Measurements from ENCODE around the gene RFX5.

The RFX5 gene

DNA sequence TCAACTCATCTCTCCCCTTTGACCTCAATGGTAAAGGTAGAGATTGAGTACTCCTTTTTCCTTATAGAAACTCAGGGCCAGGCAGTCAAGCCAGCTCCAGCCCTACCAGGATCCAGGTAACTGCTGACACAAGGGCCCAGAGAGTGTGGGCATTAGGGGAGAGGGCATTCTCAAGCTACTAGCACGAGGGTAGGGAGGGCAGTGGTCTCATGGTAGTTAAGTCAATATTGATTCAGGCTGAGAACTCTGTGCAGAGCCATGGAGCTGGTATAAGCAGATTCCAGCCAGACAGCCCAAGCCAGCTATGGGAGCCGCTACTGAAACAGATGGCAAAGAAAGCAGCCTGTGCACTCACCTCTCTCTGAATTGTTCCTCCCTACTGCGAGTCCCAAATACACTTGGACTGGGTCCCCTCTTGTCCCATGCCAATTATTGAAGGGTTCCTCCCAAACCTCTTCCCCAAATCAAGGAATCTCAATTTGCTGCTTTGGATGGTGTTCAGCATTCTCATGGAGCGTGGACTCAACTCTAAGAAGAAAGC lies 22.6 kb downstream of the RFX5 start:
- Histone ChIP-seq H3F3A (ENCODE audit: insufficient read depth) (peaks cover 7% of the 10 kb centered on the region; the same call in 1 of the 2 replicates), H3K9ac (ENCODE audit: low read length) (no peak overlapping the region), H3K36me3 (ENCODE audit: low read length) (no peaks in the 10 kb centered on the region), H3K9me2 (replicated peaks; ENCODE audit: insufficient read depth, low read length) (no peaks in the 10 kb centered on the region), H3K79me2 (ENCODE audit: insufficient read depth, low read length) (peaks cover 7% of the 10 kb centered on the region; the same call in 1 of the 2 replicates), H3K9me3 (ENCODE audit: insufficient read depth, low read length) (no peaks in the 10 kb centered on the region), H4K20me1 (ENCODE audit: low read depth, low read length) (no peaks in the 10 kb centered on the region), H3K4me3 (ENCODE audit: insufficient read depth, low read length, poor library complexity, severe bottlenecking) (no peak overlapping the region), H2AFZ (ENCODE audit: low read depth, low read length, severe bottlenecking) (no peak overlapping the region), H3K27me3 (ENCODE audit: low read length) (no peaks in the 10 kb centered on the region), H3K4me2 (ENCODE audit: low read depth, low read length, poor library complexity, severe bottlenecking) (no peak overlapping the region), H3K27ac (ENCODE audit: low read depth, low read length) (no peak overlapping the region)
- TF ChIP-seq, protein P1, sequence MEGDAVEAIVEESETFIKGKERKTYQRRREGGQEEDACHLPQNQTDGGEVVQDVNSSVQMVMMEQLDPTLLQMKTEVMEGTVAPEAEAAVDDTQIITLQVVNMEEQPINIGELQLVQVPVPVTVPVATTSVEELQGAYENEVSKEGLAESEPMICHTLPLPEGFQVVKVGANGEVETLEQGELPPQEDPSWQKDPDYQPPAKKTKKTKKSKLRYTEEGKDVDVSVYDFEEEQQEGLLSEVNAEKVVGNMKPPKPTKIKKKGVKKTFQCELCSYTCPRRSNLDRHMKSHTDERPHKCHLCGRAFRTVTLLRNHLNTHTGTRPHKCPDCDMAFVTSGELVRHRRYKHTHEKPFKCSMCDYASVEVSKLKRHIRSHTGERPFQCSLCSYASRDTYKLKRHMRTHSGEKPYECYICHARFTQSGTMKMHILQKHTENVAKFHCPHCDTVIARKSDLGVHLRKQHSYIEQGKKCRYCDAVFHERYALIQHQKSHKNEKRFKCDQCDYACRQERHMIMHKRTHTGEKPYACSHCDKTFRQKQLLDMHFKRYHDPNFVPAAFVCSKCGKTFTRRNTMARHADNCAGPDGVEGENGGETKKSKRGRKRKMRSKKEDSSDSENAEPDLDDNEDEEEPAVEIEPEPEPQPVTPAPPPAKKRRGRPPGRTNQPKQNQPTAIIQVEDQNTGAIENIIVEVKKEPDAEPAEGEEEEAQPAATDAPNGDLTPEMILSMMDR (IDR thresholded peaks at IDR 0.05; ENCODE audit: insufficient read depth, low read length, poor library complexity, severe bottlenecking), result no peak
- TF ChIP-seq EZH2phosphoT487 (conservative IDR thresholded peaks at IDR 0.05; ENCODE audit: low read length), result no peak

DNA sequence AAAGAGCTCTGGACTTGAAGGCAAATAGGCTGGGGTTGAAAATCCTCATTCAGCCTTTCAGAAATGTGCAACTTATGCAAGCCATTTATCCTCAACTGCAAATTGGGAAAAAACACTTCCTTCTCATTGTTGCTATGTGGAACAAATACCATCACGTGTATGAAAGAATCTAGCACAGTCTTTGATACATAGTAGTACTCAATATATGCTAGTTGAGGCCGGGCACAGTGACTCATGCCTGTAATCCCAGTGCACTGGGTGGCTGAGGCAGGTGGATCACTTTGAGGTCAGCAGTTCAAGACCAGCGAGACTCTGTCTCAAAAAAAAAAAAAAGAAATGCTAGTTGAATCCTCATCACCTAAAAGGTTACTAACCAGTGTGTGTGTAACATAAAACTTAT lies 28.1 kb downstream of the RFX5 start:
- Histone ChIP-seq H3K27ac (ENCODE audit: low read depth, low read length) (no peak overlapping the region), H3K4me3 (ENCODE audit: insufficient read depth, low read length, poor library complexity, severe bottlenecking) (no peak overlapping the region), H3K4me2 (ENCODE audit: low read depth, low read length, poor library complexity, severe bottlenecking) (no peak overlapping the region), H4K20me1 (ENCODE audit: low read depth, low read length) (no peaks in the 10 kb centered on the region), H3K36me3 (ENCODE audit: low read length) (no peaks in the 10 kb centered on the region), H3K79me2 (ENCODE audit: insufficient read depth, low read length) (no peaks in the 10 kb centered on the region), H2AFZ (ENCODE audit: low read depth, low read length, severe bottlenecking) (no peak overlapping the region), H3K9me2 (replicated peaks; ENCODE audit: insufficient read depth, low read length) (no peaks in the 10 kb centered on the region), H3K27me3 (ENCODE audit: low read length) (no peaks in the 10 kb centered on the region), H3F3A (ENCODE audit: insufficient read depth) (no peaks in the 10 kb centered on the region), H3K9me3 (ENCODE audit: insufficient read depth, low read length) (no peaks in the 10 kb centered on the region), H3K9ac (ENCODE audit: low read length) (no peak overlapping the region)
- TF ChIP-seq, protein P1 (IDR thresholded peaks at IDR 0.05; ENCODE audit: insufficient read depth, low read length, poor library complexity, severe bottlenecking), result no peak
- no peak for TF ChIP-seq EZH2phosphoT487 (conservative IDR thresholded peaks at IDR 0.05; ENCODE audit: low read length)

DNA sequence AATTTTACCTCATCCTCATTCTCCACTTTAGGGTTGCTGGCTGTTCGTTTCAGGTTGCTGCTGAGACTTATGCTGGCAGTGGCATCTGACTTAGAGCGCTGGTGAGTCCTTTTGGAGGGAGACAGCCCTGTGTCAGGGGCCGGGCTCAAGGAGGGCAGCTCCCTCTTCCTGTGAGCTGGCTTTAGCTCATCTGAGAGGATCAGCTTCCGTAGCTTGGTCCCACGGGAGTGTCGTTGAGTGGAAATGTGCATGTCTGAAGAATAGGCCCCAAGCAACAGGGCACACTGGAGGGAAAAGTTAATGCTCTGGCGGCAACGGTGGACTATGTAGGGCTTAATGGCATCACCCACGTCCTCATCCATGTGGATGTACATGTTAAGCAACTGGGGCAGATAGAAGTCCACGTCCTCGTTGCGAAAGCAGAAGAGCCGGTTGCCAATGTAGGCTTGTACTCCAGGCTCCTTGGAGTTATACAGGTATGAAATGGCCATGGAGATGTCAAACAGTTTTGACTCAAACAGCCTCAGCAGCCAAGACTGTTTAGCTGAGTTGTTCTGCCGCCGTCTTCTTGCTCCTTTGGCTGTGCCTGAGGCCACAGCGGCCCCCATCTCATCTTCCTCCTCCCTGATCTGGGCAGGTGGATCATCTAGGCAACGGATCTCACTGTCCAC lies 31.4 kb downstream of the RFX5 start:
- Histone ChIP-seq H3F3A (ENCODE audit: insufficient read depth) (no peaks in the 10 kb centered on the region), H3K36me3 (ENCODE audit: low read length) (no peaks in the 10 kb centered on the region), H3K27ac (ENCODE audit: low read depth, low read length) (no peak overlapping the region), H3K4me2 (ENCODE audit: low read depth, low read length, poor library complexity, severe bottlenecking) (no peak overlapping the region), H3K27me3 (ENCODE audit: low read length) (no peaks in the 10 kb centered on the region), H3K9ac (ENCODE audit: low read length) (no peak overlapping the region), H2AFZ (ENCODE audit: low read depth, low read length, severe bottlenecking) (no peak overlapping the region), H4K20me1 (ENCODE audit: low read depth, low read length) (no peaks in the 10 kb centered on the region), H3K9me2 (replicated peaks; ENCODE audit: insufficient read depth, low read length) (no peaks in the 10 kb centered on the region), H3K79me2 (ENCODE audit: insufficient read depth, low read length) (no peaks in the 10 kb centered on the region), H3K4me3 (ENCODE audit: insufficient read depth, low read length, poor library complexity, severe bottlenecking) (no peak overlapping the region), H3K9me3 (ENCODE audit: insufficient read depth, low read length) (no peaks in the 10 kb centered on the region)
- no peak for TF ChIP-seq EZH2phosphoT487 (conservative IDR thresholded peaks at IDR 0.05; ENCODE audit: low read length)
- TF ChIP-seq, protein P1 (IDR thresholded peaks at IDR 0.05; ENCODE audit: insufficient read depth, low read length, poor library complexity, severe bottlenecking), result no peak

Measured in SU-DHL-6 (cell line).